Hepatocyte (in vitro differentiated cells): ENCODE data around the gene SLAIN2. TPM values are rescaled to one million over a fixed set of nuclear protein-coding genes. Genes with fewer than 3 reads are reported as not detected.
"Not testable (repeated sequence)": the region's sequence is repeated elsewhere in the genome, so short reads cannot be mapped to it uniquely, and the experiment has no call there.

Experiments
- DNase-seq: peaks from one replicate; pipeline ENCODE4 v3.0.0-alpha.2; 2016; ENCODE audit warnings: low spot score
- H2AFZ ChIP-seq: fragments of 200-600 bp; sonication (generic); 2 replicates; pipeline ENCODE4 v1.6.0; 2016; ENCODE audit warnings: antibody characterized with exemption, mild to moderate bottlenecking
- H3K27ac ChIP-seq: fragments of 200-600 bp; sonication (generic); 2 replicates; pipeline ENCODE4 v1.5.1; 2016; ENCODE audit warnings: mild to moderate bottlenecking
- H3K27me3 ChIP-seq: fragments of 200-600 bp; sonication (generic); 2 replicates; pipeline ENCODE4 v1.6.1; 2016
- H3K36me3 ChIP-seq: fragments of 200-600 bp; sonication (generic); replicated peaks from 2 replicates; pipeline ENCODE4 v1.5.1; 2016; ENCODE audit warnings: low read depth; ENCODE audit not compliant: insufficient read depth
- H3K4me1 ChIP-seq: fragments of 200-600 bp; sonication (generic); 2 replicates; pipeline ENCODE4 v1.5.1; 2016; ENCODE audit warnings: mild to moderate bottlenecking, moderate library complexity; ENCODE audit not compliant: insufficient read depth
- H3K4me2 ChIP-seq: fragments of 200-600 bp; sonication (generic); 2 replicates; pipeline ENCODE4 v1.6.0; 2016
- H3K4me3 ChIP-seq: fragments of 200-600 bp; sonication (generic); 2 replicates; pipeline ENCODE4 v1.5.1; 2016; ENCODE audit warnings: mild to moderate bottlenecking
- H3K79me2 ChIP-seq: fragments of 200-600 bp; sonication (generic); 2 replicates; pipeline ENCODE4 v1.6.0; 2017; ENCODE audit warnings: mild to moderate bottlenecking
- H3K9me2 ChIP-seq: fragments of 200-600 bp; sonication (generic); replicated peaks from 2 replicates; pipeline ENCODE4 v1.6.0; 2017; ENCODE audit warnings: mild to moderate bottlenecking; ENCODE audit not compliant: insufficient read depth
- H3K9me3 ChIP-seq: fragments of 200-600 bp; sonication (generic); 2 replicates; pipeline ENCODE4 v1.5.1; 2016; ENCODE audit warnings: low read depth, mild to moderate bottlenecking
- H4K20me1 ChIP-seq: fragments of 200-600 bp; sonication (generic); 2 replicates; pipeline ENCODE4 v1.6.0; 2016; ENCODE audit warnings: mild to moderate bottlenecking; ENCODE audit not compliant: insufficient read depth, poor library complexity, severe bottlenecking
- EZH2 ChIP-seq: fragments of 200-600 bp; sonication (generic); IDR thresholded peaks from 2 replicates; pipeline ENCODE4 v1.6.1; 2016; ENCODE audit warnings: antibody characterized with exemption, mild to moderate bottlenecking, borderline replicate concordance
- EZH2phosphoT487 ChIP-seq: fragments of 200-600 bp; sonication (generic); IDR thresholded peaks from one replicate; pipeline ENCODE4 v1.6.1; 2018; ENCODE audit warnings: antibody characterized with exemption, mild to moderate bottlenecking, low read depth, moderate library complexity; ENCODE audit not compliant: unreplicated experiment, severe bottlenecking
- WGBS: methylation state at CpG from one replicate; pipeline ENCODE4 v1.1.6; 2016; ENCODE audit warnings: low lambda C conversion rate; ENCODE audit errors: missing lambda C conversion rate; 5-methylcytosine and 5-hydroxymethylcytosine counted together
- polyA plus RNA-seq: library from polyadenylated mRNA; unstranded; fragments of >200 nt; fragmentation: Nextera tagmentation; extraction: Ambion mirVana; gene quantifications from 2 replicates; pipeline ENCODE4 v1.2.1, GENCODE V29; 2016
- total RNA-seq: library from RNA; depleted of rRNA; stranded (reverse); fragments of >200 nt; gene quantifications from 2 replicates; pipeline ENCODE4 v1.2.3, GENCODE V29; 2014
- TF ChIP-seq, protein P1 (sequence below): fragments of 200-600 bp; sonication (generic); IDR thresholded peaks from 2 replicates; pipeline ENCODE4 v1.5.1; 2016; ENCODE audit warnings: antibody characterized with exemption, mild to moderate bottlenecking; ENCODE audit not compliant: poor library complexity

Gene SLAIN2
- total RNA-seq (67.6 and 101 TPM in 2 replicates), polyA plus RNA-seq (30.9 and 40.1 TPM in 2 replicates)

DNA sequence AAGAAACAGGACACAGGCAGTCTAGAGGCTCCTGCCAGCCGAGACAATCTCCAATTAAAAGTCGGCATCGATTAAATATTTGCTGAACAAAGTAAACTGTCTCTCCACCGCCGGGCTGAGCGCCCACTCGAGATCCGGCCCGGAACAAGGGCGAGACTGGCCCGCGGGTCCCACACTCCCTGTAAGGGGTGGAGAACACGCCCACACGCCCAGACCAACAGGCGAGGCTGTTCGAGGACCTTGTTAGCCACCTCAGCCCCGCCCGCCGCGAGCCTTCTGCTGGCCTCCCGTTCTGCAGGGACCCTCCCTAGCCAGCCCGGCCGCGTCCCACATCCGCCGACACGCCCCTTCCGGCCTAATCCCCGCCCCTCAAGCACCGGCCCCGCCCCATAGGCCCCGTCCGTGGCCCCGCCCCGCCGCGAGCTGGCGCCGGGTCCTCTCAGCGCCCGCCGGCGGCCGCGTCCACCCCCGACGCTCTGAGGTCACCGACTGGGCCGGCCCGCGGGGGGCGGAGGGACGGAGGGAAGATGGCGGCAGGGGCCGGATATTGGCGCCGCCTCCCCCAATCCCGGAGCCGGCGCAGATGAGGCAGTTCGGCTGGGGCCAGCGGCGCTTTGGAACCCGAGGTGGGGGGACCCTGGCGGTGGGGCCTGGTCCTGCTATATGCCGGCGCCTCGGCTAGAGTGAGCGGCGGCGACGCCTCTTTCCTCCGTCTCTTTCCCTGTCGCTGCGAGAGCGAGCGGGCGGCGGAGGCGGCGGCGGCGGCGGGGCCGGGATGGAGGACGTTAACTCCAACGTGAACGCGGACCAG, at the start of gene SLAIN2:
SLAIN2 (plus strand) TSS at position 565 of the 811 bp plus-strand sequence; CDS start at position 776, 211 bp downstream.
- H3K79me2 ChIP-seq = peaks cover 47% of the 10 kb centered on the region
- H3K27me3 ChIP-seq = no peaks in the 10 kb centered on the region
- H3K9me3 ChIP-seq = no peaks in the 10 kb centered on the region
- peak; percentile 99 for DNase-seq
- H3K4me3 ChIP-seq = peak within 1 kb of the TSS; percentile 88
- H3K4me2 ChIP-seq = peak within 1 kb of the TSS; percentile 76
- peak within 1 kb of the TSS; percentile 100 for H3K27ac ChIP-seq
- peaks cover 36% of the 10 kb centered on the region for H4K20me1 ChIP-seq
- H3K9me2 ChIP-seq = no peaks in the 10 kb centered on the region
- no peaks in the 10 kb centered on the region for H3K36me3 ChIP-seq
- under 1% methylated on average over 43 of the region's 89 CpGs for WGBS
- TF ChIP-seq EZH2 (no peak), EZH2phosphoT487 (no peak)
- TF ChIP-seq, protein P1, sequence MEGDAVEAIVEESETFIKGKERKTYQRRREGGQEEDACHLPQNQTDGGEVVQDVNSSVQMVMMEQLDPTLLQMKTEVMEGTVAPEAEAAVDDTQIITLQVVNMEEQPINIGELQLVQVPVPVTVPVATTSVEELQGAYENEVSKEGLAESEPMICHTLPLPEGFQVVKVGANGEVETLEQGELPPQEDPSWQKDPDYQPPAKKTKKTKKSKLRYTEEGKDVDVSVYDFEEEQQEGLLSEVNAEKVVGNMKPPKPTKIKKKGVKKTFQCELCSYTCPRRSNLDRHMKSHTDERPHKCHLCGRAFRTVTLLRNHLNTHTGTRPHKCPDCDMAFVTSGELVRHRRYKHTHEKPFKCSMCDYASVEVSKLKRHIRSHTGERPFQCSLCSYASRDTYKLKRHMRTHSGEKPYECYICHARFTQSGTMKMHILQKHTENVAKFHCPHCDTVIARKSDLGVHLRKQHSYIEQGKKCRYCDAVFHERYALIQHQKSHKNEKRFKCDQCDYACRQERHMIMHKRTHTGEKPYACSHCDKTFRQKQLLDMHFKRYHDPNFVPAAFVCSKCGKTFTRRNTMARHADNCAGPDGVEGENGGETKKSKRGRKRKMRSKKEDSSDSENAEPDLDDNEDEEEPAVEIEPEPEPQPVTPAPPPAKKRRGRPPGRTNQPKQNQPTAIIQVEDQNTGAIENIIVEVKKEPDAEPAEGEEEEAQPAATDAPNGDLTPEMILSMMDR = peak; percentile 14
- H3K4me1 ChIP-seq = peaks cover 41% of the 10 kb centered on the region
- peak within 1 kb of the TSS; percentile 71 for H2AFZ ChIP-seq

DNA sequence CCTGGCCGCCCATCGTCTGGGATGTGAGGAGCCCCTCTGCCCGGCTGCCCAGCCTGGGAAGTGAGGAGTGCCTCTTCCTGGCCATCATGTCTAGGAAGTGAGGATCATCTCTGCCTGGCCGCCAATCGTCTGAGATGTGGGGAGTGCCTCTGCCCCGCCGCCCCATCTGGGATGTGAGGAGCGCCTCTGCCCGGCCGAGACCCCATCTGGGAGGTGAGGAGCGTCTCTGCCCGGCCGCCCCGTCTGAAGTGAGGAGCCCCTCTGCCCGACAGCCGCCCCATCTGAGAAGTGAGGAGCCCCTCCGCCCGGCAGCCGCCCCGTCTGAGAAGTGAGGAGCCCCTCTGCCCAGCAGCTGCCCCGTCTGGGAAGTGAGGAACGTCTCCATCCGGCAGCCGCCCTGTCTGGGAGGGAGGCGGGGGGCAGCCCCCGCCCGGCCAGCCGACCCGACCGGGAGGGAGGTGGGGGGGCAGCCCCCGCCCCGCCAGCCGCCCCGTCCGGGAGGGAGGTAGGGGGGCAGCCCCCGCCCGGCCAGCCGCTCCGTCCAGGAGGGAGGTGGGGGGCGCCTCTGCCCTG, 49.0 kb upstream of the SLAIN2 start:
- H3K4me2 ChIP-seq, H3K79me2 ChIP-seq, DNase-seq, H3K9me3 ChIP-seq, H3K4me3 ChIP-seq, H4K20me1 ChIP-seq, H3K9me2 ChIP-seq, H3K4me1 ChIP-seq, H3K36me3 ChIP-seq, H3K27me3 ChIP-seq, H2AFZ ChIP-seq, H3K27ac ChIP-seq: not testable (repeated sequence)
- WGBS = 100% methylated on average over 6 of the region's 40 CpGs

DNA sequence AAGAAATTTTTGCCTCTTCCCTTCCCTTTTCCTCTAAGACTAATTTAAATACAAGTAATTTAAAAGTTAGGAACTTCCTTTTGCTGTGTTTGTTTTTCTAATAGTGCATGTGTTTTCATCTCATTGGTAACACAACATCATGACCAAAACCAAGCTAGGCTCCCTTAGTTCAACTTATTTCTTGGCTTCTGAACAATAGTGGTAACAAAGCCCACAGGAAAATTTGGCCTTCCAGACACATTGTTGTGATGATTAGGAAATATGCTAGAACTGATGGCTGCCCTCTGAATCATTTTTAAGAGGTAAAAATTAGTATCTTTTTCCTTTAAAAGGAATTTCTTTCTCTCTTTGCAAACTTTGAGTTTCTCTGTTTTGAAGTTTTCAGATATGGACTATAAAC, 46.2 kb upstream of the SLAIN2 start:
- no peaks in the 10 kb centered on the region for H3K79me2 ChIP-seq
- DNase-seq = no peak

DNA sequence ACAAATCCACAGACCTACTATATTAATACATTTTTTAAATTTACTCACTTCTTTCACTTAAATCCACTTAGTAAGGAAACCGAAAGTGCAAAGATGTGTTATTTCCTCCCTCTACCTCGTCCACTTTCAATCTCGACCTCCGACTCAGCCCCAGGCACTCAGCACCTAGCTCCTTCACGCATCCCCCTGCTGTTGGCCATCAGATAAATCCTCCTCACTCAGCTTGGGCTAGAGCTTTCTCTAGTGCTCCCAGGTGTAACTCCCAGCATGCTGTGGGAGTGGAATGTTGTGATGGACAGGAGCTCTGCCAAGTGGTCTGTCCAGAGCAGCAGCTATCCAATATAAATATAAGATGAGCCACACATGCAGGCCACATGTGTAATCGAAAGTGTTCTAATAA, 45.0 kb upstream of the SLAIN2 start:
- Histone ChIP-seq H2AFZ (no peak overlapping the region), H3K9me2 (no peaks in the 10 kb centered on the region), H3K27ac (no peak overlapping the region), H3K9me3 (no peaks in the 10 kb centered on the region), H3K79me2 (no peaks in the 10 kb centered on the region), H3K27me3 (no peaks in the 10 kb centered on the region), H4K20me1 (no peaks in the 10 kb centered on the region), H3K4me2 (no peak overlapping the region), H3K4me1 (no peaks in the 10 kb centered on the region), H3K4me3 (no peak overlapping the region), H3K36me3 (no peaks in the 10 kb centered on the region)
- 75% methylated on average over 6 of the region's 6 CpGs for WGBS
- TF ChIP-seq EZH2phosphoT487 (no peak), EZH2 (no peak)
- TF ChIP-seq, protein P1 = no peak
- no peak for DNase-seq

More for the DNA sequence above, 46.2 kb upstream of the SLAIN2 start:
- Histone ChIP-seq H3K4me2 (no peak overlapping the region), H3K9me3 (no peaks in the 10 kb centered on the region), H3K9me2 (no peaks in the 10 kb centered on the region), H3K27me3 (no peaks in the 10 kb centered on the region), H3K4me1 (no peaks in the 10 kb centered on the region), H2AFZ (no peak overlapping the region), H3K27ac (no peak overlapping the region), H4K20me1 (no peaks in the 10 kb centered on the region), H3K4me3 (no peak overlapping the region), H3K36me3 (no peaks in the 10 kb centered on the region)
- TF ChIP-seq, protein P1 = no peak
- TF ChIP-seq EZH2phosphoT487 = no peak
- TF ChIP-seq EZH2 = no peak
